ENCODE data around the gene AP3D1. TPM values are rescaled to one million over a fixed set of nuclear protein-coding genes. Genes with fewer than 3 reads are reported as not detected.

AP3D1 gene
- total RNA-seq, 1 experiment from 2014 or later: 103 TPM

DNA sequence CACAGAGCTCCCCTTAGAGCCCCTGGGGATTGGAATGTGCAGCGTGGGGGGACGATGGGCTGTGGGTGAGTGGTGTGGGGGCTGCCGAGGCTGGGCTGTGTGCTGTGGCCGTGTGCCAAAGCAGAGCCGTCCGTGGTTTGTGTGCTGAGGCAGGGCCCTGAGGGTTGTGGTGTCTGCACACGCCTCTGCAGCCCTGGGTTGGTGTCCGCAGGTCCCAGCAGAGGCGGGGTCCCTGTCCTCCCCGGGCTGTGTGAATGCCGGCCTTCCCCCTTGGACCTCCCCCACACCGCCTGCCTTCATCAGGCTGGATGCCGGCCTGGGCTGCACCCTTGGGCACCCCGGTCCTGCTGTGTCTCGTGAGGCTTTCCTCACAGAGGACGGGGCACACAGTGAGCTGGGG, 38.5 kb upstream of the AP3D1 start:
- DNase-seq (no peak), ATAC-seq (no peak)
- Histone ChIP-seq H3K79me2 (ENCODE audit: low read length) (peaks cover 19% of the 10 kb centered on the region; the same call in 1 of the 2 replicates), H4K20me1 (ENCODE audit: low read length) (no peaks in the 10 kb centered on the region), H3K27me3 (ENCODE audit: low read length) (no peaks in the 10 kb centered on the region), H3K4me3 (ENCODE audit: low read length) (no peak overlapping the region), H3K9me2 (replicated peaks; ENCODE audit: low read length) (no peaks in the 10 kb centered on the region), H2AFZ (ENCODE audit: low read length) (no peak overlapping the region), H3K36me3 (ENCODE audit: low read depth, low read length) (peaks cover 2% of the 10 kb centered on the region; the same call in 1 of the 2 replicates), H3K9ac (ENCODE audit: low read length) (no peak overlapping the region), H3F3A (ENCODE audit: low read length, unreplicated experiment) (no peaks in the 10 kb centered on the region), H3K27ac (ENCODE audit: low read length) (no peak overlapping the region), H3K4me1 (ENCODE audit: insufficient read depth, low read length) (no peaks in the 10 kb centered on the region), H3K4me2 (ENCODE audit: low read length) (no peak overlapping the region), H3K9me3 (ENCODE audit: low read length) (no peaks in the 10 kb centered on the region)
- intact Hi-C loops (cut with micrococcal nuclease): no loop called here
- ChIA-PET CTCF (no interaction called here), POLR2A (ENCODE audit: unreplicated experiment) (no interaction called here)
- TF ChIP-seq, protein P1, sequence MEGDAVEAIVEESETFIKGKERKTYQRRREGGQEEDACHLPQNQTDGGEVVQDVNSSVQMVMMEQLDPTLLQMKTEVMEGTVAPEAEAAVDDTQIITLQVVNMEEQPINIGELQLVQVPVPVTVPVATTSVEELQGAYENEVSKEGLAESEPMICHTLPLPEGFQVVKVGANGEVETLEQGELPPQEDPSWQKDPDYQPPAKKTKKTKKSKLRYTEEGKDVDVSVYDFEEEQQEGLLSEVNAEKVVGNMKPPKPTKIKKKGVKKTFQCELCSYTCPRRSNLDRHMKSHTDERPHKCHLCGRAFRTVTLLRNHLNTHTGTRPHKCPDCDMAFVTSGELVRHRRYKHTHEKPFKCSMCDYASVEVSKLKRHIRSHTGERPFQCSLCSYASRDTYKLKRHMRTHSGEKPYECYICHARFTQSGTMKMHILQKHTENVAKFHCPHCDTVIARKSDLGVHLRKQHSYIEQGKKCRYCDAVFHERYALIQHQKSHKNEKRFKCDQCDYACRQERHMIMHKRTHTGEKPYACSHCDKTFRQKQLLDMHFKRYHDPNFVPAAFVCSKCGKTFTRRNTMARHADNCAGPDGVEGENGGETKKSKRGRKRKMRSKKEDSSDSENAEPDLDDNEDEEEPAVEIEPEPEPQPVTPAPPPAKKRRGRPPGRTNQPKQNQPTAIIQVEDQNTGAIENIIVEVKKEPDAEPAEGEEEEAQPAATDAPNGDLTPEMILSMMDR (conservative IDR thresholded peaks at IDR 0.05; ENCODE audit: low read depth, low read length): no peak
- no peak for TF ChIP-seq EZH2phosphoT487 (IDR thresholded peaks at IDR 0.05; ENCODE audit: borderline replicate concordance, low read length)
- TF ChIP-seq EZH2 (IDR thresholded peaks at IDR 0.05; ENCODE audit: low read length, unreplicated experiment): no peak
- BruUV-seq (replicated peaks): no TSS peak

DNA sequence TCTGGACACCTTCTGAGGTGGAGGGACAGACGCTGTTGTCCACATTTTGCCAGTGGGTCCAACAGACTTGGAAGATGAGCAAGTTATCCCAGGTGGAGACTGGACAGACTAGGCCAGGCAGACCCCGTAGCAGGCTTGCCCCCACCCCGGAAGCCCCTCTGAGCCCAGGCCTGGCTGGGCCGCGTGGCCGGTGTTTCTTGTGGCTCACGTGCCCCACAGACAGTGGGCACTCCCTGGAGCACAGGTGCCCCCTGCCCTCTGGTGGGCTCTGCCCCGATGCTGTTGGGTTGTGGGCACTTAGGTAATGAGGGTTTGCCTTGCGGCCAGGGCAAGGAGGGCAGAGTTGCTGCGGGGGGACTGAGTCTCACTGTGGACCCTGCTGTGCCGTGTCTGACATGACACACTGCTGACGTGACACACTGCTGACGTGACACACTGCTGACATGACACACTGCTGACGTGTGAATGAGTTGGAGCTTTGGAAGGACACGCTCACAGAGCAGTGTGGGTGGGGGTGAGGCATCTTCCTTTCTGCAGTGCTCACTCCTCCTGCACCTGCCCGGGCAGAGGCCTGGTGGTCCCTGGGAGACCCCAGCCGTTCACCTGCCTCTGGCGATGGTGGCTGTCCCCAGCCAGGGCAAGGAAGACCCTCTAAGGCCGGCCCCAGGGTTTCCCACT, 37.5 kb upstream of the AP3D1 start:
- Histone ChIP-seq H3K9ac (ENCODE audit: low read length) (no peak overlapping the region), H3K9me2 (replicated peaks; ENCODE audit: low read length) (no peaks in the 10 kb centered on the region), H3F3A (ENCODE audit: low read length, unreplicated experiment) (no peaks in the 10 kb centered on the region), H3K4me1 (ENCODE audit: insufficient read depth, low read length) (no peaks in the 10 kb centered on the region), H3K36me3 (ENCODE audit: low read depth, low read length) (peaks cover 2% of the 10 kb centered on the region; the same call in 1 of the 2 replicates), H3K27ac (ENCODE audit: low read length) (no peak overlapping the region), H3K4me3 (ENCODE audit: low read length) (no peak overlapping the region), H3K27me3 (ENCODE audit: low read length) (no peaks in the 10 kb centered on the region), H2AFZ (ENCODE audit: low read length) (no peak overlapping the region), H3K79me2 (ENCODE audit: low read length) (peaks cover 28% of the 10 kb centered on the region), H4K20me1 (ENCODE audit: low read length) (no peaks in the 10 kb centered on the region), H3K4me2 (ENCODE audit: low read length) (no peak overlapping the region), H3K9me3 (ENCODE audit: low read length) (no peaks in the 10 kb centered on the region)
- CTCF ChIA-PET: no interaction called here
- no TSS peak for BruUV-seq (replicated peaks)
- DNase-seq (no peak), ATAC-seq (no peak)
- POLR2A ChIA-PET (ENCODE audit: unreplicated experiment): no interaction called here
- TF ChIP-seq EZH2 (IDR thresholded peaks at IDR 0.05; ENCODE audit: low read length, unreplicated experiment) (no peak), EZH2phosphoT487 (IDR thresholded peaks at IDR 0.05; ENCODE audit: borderline replicate concordance, low read length) (no peak)
- TF ChIP-seq, protein P1 (conservative IDR thresholded peaks at IDR 0.05; ENCODE audit: low read depth, low read length): no peak
- intact Hi-C loops (cut with micrococcal nuclease): no loop called here

DNA sequence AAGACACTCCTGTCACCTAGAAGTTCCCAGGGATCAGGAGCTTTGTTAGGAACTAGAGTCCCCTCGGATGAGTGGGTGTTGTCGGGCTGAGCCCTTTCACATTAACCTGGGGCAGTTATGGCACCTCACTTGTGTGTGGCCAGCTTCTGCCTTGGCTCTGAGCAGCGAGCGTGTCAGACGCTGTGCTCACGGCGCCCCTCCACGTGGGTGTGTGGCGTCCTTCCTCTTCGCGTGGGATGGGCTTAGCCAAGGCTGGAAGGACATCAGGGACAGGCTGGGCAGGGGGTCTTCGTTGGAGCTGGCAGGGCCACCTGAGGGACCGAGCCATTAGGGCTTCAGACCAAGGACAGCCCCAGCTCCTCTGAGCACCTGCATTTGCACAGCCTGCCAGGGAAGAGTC, 35.8 kb upstream of the AP3D1 start:
- Histone ChIP-seq H3K4me1 (ENCODE audit: insufficient read depth, low read length) (no peaks in the 10 kb centered on the region), H3K27ac (ENCODE audit: low read length) (no peak overlapping the region), H3K9me2 (replicated peaks; ENCODE audit: low read length) (no peaks in the 10 kb centered on the region), H3K4me3 (ENCODE audit: low read length) (no peak overlapping the region), H3K9me3 (ENCODE audit: low read length) (no peaks in the 10 kb centered on the region), H4K20me1 (ENCODE audit: low read length) (no peaks in the 10 kb centered on the region), H3K9ac (ENCODE audit: low read length) (no peak overlapping the region), H3F3A (ENCODE audit: low read length, unreplicated experiment) (no peaks in the 10 kb centered on the region), H3K4me2 (ENCODE audit: low read length) (no peak overlapping the region), H3K79me2 (ENCODE audit: low read length) (peaks cover 43% of the 10 kb centered on the region), H3K36me3 (ENCODE audit: low read depth, low read length) (peaks cover 2% of the 10 kb centered on the region; the same call in 1 of the 2 replicates), H3K27me3 (ENCODE audit: low read length) (no peaks in the 10 kb centered on the region), H2AFZ (ENCODE audit: low read length) (no peak overlapping the region)
- DNase-seq: no peak
- CTCF ChIA-PET: no interaction called here
- ATAC-seq: no peak
- TF ChIP-seq EZH2phosphoT487 (IDR thresholded peaks at IDR 0.05; ENCODE audit: borderline replicate concordance, low read length): no peak
- TF ChIP-seq, protein P1 (conservative IDR thresholded peaks at IDR 0.05; ENCODE audit: low read depth, low read length): no peak
- no peak for TF ChIP-seq EZH2 (IDR thresholded peaks at IDR 0.05; ENCODE audit: low read length, unreplicated experiment)
- intact Hi-C loops (cut with micrococcal nuclease): no loop called here
- POLR2A ChIA-PET (ENCODE audit: unreplicated experiment): no interaction called here
- no TSS peak for BruUV-seq (replicated peaks)

Measured in PC-3 (cell line).